Hematopoietic multipotent progenitor cell treated with erythropoietin and hydrocortisone succinate and interleukin-3 and kit ligand, for 15 days (in vitro differentiated cells): ENCODE data around the gene TMCC3.

Experiments
- DNase-seq: peaks from one replicate; pipeline ENCODE4 v3.0.0-alpha.2; 2015; ENCODE audit warnings: low spot score

Gene TMCC3

DNA sequence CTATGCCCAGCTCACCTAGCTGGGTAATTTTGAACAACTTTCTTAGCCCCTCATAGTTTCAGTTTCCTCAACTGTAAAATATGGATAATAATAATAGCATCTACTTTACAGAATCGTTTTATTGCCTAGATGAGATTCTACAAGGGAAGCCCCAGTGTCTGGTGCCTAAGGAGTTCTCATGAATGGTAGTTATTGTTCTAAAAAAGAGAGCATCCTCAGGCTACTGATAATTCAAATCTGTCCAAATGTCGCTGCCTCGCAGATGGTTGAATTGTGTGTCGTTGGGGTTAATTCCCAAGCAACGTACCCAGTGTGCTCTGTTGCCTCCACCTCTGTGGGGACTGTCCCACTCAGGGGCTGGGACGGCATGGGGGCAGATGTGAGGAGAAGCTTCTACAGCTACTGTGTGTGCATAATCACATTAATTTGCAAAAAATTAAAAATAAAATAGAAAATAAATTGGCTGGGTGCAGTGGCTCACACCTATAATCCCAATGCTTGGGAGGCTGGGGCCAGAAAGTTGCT is 119.1 kb downstream of the TMCC3 start:
- no peak for DNase-seq

DNA sequence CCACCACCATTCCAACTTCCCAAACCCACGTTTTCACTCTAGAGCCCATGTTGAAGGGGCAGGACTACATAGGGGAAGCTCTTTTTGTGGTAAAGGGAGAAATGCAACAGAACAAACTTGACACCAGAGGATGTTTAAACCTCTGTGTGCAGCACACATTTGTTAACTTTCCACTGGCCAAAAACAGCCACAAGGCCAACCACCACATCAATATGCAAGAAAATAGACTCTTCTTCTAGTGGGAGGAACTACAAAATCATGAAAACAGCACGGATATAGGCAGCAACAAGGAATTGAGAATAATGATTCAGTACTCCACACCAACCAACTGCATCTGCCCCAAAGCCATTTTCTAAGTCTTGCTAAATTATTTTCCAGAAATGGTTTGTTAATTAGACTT is 124.4 kb downstream of the TMCC3 start:
- DNase-seq, result no peak
